Heart left ventricle (tissue), 16 donors: ENCODE data around the gene FBXO38. TPM values are rescaled to one million over a fixed set of nuclear protein-coding genes. Genes with fewer than 3 reads are reported as not detected.

Source experiments
- ATAC-seq, 4 donors: fragments of 200-7000 bp; cut with Tn5 transposase; one replicate each; pipeline ENCODE4 v1.9.1; 2020 to 2022; ENCODE audit warnings: moderate library complexity in 4 of 4, mild to moderate bottlenecking in 3 of 4, moderate number of reproducible peaks in 1 of 4
- DNase-seq, 5 donors: peaks; one replicate each; pipeline ENCODE4 v3.0.0-alpha.2; 2020
- H3K27ac ChIP-seq, 12 donors: fragments of 200-600 bp; sonication (generic) in 4 of 12; one replicate each; pipeline versions ENCODE4 v1.5.0 to v1.8.0; 2016 to 2022; ENCODE audit warnings: mild to moderate bottlenecking in 2 of 12
- H3K27me3 ChIP-seq, 9 donors: fragments of 200-600 bp; sonication (generic) in 2 of 9; one replicate each; pipeline versions ENCODE4 v1.5.1 to v1.8.0; 2016 to 2022; ENCODE audit warnings: mild to moderate bottlenecking in 3 of 9
- H3K36me3 ChIP-seq, 9 donors: fragments of 200-600 bp; sonication (generic) in 2 of 9; one replicate each; pipeline versions ENCODE4 v1.5.0 to v1.8.0; 2018 to 2022; ENCODE audit warnings: mild to moderate bottlenecking in 2 of 9
- H3K4me1 ChIP-seq, 12 donors: fragments of 200-600 bp; sonication (generic) in 4 of 12; one replicate each; pipeline versions ENCODE4 v1.5.0 to v1.8.0; 2016 to 2022; ENCODE audit warnings: mild to moderate bottlenecking in 3 of 12
- H3K4me3 ChIP-seq, 12 donors: fragments of 200-600 bp; sonication (generic) in 4 of 12; one replicate each; pipeline versions ENCODE4 v1.5.0 to v1.8.0; 2017 to 2022; ENCODE audit warnings: mild to moderate bottlenecking in 9 of 12, moderate library complexity in 4 of 12
- H3K9me3 ChIP-seq, 12 donors: fragments of 200-600 bp; sonication (generic) in 4 of 12; one replicate each; pipeline versions ENCODE4 v1.5.0 to v1.8.0; 2016 to 2022; ENCODE audit warnings: mild to moderate bottlenecking in 1 of 12
- POLR2A ChIP-seq, 2 donors: fragments of 450-650 bp; IDR thresholded peaks; one replicate each; pipeline ENCODE4 v1.6.1; 2017; ENCODE audit warnings: antibody characterized with exemption in 2 of 2, mild to moderate bottlenecking in 2 of 2, moderate library complexity in 2 of 2
- WGBS, 4 donors: extraction: QIAGEN DNeasy Blood & Tissue Kit in 2 of 4; methylation state at CpG; one replicate each; pipeline versions ENCODE4 v1.1.5 to v1.1.7; 2013 to 2018; 5-methylcytosine and 5-hydroxymethylcytosine counted together
- intact Hi-C, 10 donors: fragments of 100-400 bp; cut with DNase I; formaldehyde crosslinking; loops; one replicate each; pipeline versions ENCODE4 v1.11.1 to v1.14.2; 2022
- polyA plus RNA-seq, 2 donors: library from polyadenylated mRNA; stranded (reverse); fragments of 200-250 nt; gene quantifications; one replicate each; pipeline ENCODE4 v1.2.3, GENCODE V29; 2013
- total RNA-seq, 9 donors: library from RNA; depleted of rRNA in 2 of 9; stranded (reverse); fragments of >200 nt in 2 of 9; fragmentation: NEBNext Ultra II Directional in 3 of 9; extraction: Animal tissue kit (Norgen Biotek cat#: 25700) in 3 of 9; gene quantifications; one replicate each; pipeline versions ENCODE4 v1.1.0 to v1.2.4, GENCODE V29; 2016 to 2023
- TF ChIP-seq, protein P1 (sequence below), 12 donors: fragments of 200-600 bp; sonication (generic) in 4 of 12; IDR thresholded peaks; one replicate each; pipeline versions ENCODE4 v1.5.0 to v1.8.0; 2018 to 2022; ENCODE audit warnings: antibody characterized with exemption in 12 of 12, mild to moderate bottlenecking in 5 of 12
- donor health status: ischemic (EF 13 %, LVEDD 7.1; RV severe dilation, severe dysfunction).
- donor health status: healthy with polysubstance abuse.
- donor health status: DM: no; HTN: yes; CAD: no.
- donor health status: DM: no; HTN: no; CAD: no.
- donor health status: ischemic (EF 25% LVEDD 6.9; RV normal size, moderate dysfunction).
- donor health status: ischemic (EF 25% LVEDD 5.7; RV mildly dilated, moderate dysfunction).
- donor health status: healthy.
- donor health status: DM: yes; HTN: yes; CAD: no.
- donor health status: ischemic (EF 35%, LVEDD 5.7; RV mildly dilated, moderate dysfunction).
- donor health status: nonischemic (EF 11% LVEDD 7.7; RV severe dilation, severe dysfunction).
- donor health status: DM: yes; HTN: yes; CAD: no.
- donor health status: PGD.
- donor health status: ischemic (EF 29% LVEDD 5.4; RV normal size, mild dysfunction).
- donor health status: nonischemic (EF 23%, LVEDD 6.1; RV moderate dilation, normal function).

Gene FBXO38
- total and polyA plus RNA-seq, 11 donors: 11.7 to 56.0 (median 36.5) TPM

DNA sequence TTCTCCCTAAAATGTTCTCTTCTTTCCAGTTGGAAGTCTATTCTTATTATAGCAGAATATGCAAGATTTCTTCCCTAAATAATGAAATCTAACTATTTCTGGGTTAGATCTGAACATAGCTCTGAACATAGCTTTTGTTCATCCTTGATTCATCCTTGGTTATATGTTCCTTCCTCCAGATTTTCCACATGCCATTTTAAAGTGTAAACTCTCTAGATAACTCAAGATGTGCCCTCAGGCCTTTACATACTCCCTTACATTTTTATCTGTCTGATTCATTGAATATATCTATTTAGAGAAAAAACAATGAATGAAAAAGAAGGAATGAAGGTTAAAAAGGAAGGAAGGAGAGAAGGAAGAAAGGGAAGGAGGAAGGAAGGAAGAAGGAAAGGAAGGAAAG, 100.9 kb downstream of the FBXO38 start:
- Histone ChIP-seq H3K36me3 (no peaks in the 10 kb centered on the region), H3K9me3 (no peaks in the 10 kb centered on the region), H3K27ac (no peak overlapping the region), H3K4me3 (no peak overlapping the region), H3K4me1 (peaks cover 0 to 9% (median 0%) of the 10 kb centered on the region in 12 donors), H3K27me3 (peaks cover 0 to 3% (median 0%) of the 10 kb centered on the region in 9 donors)
- ATAC-seq (no peak), DNase-seq (no peak)
- intact Hi-C loops: loop anchor here in 2 of 10 donors (5.0 kb wide), 3 partner anchors 37 to 307 kb away; no protein-coding TSS in a partner anchor
- no peak for TF ChIP-seq POLR2A (IDR thresholded peaks at IDR 0.05)

DNA sequence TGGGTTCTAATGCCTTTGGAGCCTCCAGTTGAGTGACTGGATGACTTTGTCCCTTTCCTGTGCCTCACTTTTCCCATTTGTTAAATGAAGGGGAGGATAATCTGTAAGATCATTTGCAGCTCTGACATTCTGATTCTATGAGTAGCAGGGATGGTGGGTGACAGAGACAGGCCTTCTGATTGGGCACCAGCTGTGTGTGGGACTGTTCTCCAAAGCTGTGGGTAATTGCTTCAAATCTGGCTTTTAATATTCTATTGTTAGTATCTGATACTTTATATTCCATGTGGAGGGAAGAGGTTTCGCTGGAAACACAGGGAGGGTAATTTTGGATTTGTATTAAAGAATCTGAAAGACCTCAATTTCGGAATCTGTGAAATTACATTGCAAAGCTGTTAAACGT, 102.7 kb downstream of the FBXO38 start:
- TF ChIP-seq POLR2A (IDR thresholded peaks at IDR 0.05): no peak
- TF ChIP-seq, protein P1, sequence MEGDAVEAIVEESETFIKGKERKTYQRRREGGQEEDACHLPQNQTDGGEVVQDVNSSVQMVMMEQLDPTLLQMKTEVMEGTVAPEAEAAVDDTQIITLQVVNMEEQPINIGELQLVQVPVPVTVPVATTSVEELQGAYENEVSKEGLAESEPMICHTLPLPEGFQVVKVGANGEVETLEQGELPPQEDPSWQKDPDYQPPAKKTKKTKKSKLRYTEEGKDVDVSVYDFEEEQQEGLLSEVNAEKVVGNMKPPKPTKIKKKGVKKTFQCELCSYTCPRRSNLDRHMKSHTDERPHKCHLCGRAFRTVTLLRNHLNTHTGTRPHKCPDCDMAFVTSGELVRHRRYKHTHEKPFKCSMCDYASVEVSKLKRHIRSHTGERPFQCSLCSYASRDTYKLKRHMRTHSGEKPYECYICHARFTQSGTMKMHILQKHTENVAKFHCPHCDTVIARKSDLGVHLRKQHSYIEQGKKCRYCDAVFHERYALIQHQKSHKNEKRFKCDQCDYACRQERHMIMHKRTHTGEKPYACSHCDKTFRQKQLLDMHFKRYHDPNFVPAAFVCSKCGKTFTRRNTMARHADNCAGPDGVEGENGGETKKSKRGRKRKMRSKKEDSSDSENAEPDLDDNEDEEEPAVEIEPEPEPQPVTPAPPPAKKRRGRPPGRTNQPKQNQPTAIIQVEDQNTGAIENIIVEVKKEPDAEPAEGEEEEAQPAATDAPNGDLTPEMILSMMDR (IDR thresholded peaks at IDR 0.05): no peak
- WGBS, 4 donors: 83 to 86% (median 85%) methylated on average over 3 of the region's 3 CpGs

DNA sequence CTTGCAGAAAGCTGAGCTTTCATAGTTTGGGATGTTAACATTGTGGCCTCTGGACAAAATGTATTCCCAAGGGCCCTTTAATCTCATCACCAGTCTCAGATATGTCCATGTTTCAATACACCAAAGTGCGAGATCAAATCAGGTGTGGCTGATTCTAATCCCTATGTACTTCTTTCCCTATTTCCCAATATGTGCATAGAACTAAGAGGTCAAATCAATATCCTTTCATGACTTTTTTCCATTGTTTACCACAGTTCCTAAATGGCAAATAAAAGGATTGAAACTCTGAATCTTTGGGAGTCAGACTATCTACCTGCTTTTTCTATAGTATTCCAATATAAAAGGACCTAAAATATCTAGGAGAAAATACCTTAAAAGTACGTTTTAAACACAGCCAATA, 105.0 kb downstream of the FBXO38 start:
- DNase-seq (no peak), ATAC-seq (no peak)
- Histone ChIP-seq H3K27ac (no peak overlapping the region), H3K4me1 (peaks cover 0 to 14% (median 0%) of the 10 kb centered on the region in 12 donors), H3K4me3 (no peak overlapping the region), H3K27me3 (no peaks in the 10 kb centered on the region), H3K9me3 (no peaks in the 10 kb centered on the region), H3K36me3 (no peaks in the 10 kb centered on the region)
- 74 to 86% (median 76%) methylated on average over 2 of the region's 2 CpGs for WGBS, 4 donors
- intact Hi-C loops: no loop called here
- TF ChIP-seq, protein P1 (IDR thresholded peaks at IDR 0.05): no peak
- TF ChIP-seq POLR2A (IDR thresholded peaks at IDR 0.05): no peak

More for the DNA sequence above, 102.7 kb downstream of the FBXO38 start:
- no peak for ATAC-seq
- no peak for DNase-seq
- Histone ChIP-seq H3K27me3 (no peaks in the 10 kb centered on the region), H3K9me3 (no peaks in the 10 kb centered on the region), H3K27ac (no peak overlapping the region), H3K4me1 (peaks cover 0 to 18% (median under 1%) of the 10 kb centered on the region in 12 donors), H3K4me3 (no peak overlapping the region), H3K36me3 (no peaks in the 10 kb centered on the region)
- intact Hi-C loops: no loop called here

DNA sequence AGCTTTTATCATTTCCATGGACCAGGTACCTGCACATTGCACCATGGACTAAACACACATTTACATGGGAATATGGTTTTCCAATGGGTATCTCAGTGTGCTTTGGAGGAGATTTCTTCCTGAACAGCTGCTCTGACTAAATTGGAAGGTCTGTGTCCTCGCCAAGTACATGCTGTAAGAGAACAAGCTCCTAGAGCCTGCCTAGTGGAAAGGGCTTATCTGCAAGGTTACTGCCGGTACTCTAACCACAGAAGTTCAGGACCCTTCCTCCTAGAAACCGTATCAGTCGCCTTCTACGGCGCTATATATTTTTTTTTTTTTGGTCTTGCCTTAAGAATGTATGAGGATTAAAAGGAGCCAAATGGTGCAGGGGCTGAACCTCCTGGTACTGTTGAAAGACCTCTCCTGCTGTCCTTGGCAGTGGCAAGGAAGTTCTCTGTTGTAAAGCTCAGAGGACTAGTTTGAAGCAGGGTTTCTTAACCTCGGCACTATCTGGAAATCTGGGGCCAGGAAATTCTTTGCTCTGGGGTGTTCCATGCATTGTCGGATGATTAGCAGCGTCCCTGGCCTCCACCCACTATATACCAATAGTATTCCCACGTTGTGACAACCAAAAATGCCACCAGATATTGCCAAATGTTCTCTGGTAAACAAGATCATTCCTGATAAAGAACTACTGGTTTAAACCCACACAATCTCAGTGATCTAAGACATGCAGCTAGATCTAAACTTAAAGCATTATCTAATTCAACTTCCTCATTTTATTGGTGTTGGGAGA, 107.4 kb downstream of the FBXO38 start:
- DNase-seq: no peak
- Histone ChIP-seq H3K4me3 (no peak overlapping the region), H3K27ac (peak overlapping the region in 7 of 12 donors; percentile 11 to 50 (median 39)), H3K4me1 (peaks cover 0 to 14% (median 0%) of the 10 kb centered on the region in 12 donors), H3K27me3 (no peaks in the 10 kb centered on the region), H3K36me3 (no peaks in the 10 kb centered on the region), H3K9me3 (no peaks in the 10 kb centered on the region)
- 39 to 54% (median 48%) methylated on average over 10 of the region's 10 CpGs for WGBS, 4 donors
- intact Hi-C loops: no loop called here
- ATAC-seq: peak; percentile 91 to 95 (median 92)
- no peak for TF ChIP-seq POLR2A (IDR thresholded peaks at IDR 0.05)
- TF ChIP-seq, protein P1 (IDR thresholded peaks at IDR 0.05): no peak
